SK-N-SH treated with all-trans-retinoic acid at 6 μM for 48 hours (cell line): Measurements from ENCODE around the gene EHD2.
A peak's percentile ranks its signal among the peaks of the same experiment; 100 is the strongest.
"Not testable (repeated sequence)": the region's sequence is repeated elsewhere in the genome, so short reads cannot be mapped to it uniquely, and the experiment has no call there.

Source experiments
- ATAC-seq: fragments of 200-7000 bp; cut with Tn5 transposase; 3 replicates; pipeline ENCODE4 v1.9.1; 2020; ENCODE audit warnings: mild to moderate bottlenecking, moderate library complexity
- BACH2 ChIP-seq: fragments of 250-450 bp; sonication (Bioruptor Pico); IDR thresholded peaks from 2 replicates; pipeline ENCODE4 v1.9.0; 2021; ENCODE audit warnings: mild to moderate bottlenecking, borderline replicate concordance
- CSDC2 ChIP-seq: fragments of 250-450 bp; sonication (Bioruptor Pico); IDR thresholded peaks from 2 replicates; pipeline ENCODE4 v1.5.0; 2020; ENCODE audit warnings: mild to moderate bottlenecking, moderate library complexity
- CSRNP3 ChIP-seq: fragments of 250-450 bp; sonication (Bioruptor Pico); IDR thresholded peaks from 2 replicates; pipeline ENCODE4 v1.5.1; 2021; ENCODE audit warnings: mild to moderate bottlenecking, moderate library complexity
- ESRRG ChIP-seq: fragments of 250-450 bp; sonication (Bioruptor Pico); IDR thresholded peaks from 2 replicates; pipeline ENCODE4 v1.6.1; 2021; ENCODE audit warnings: mild to moderate bottlenecking
- GLIS3 ChIP-seq: fragments of 250-450 bp; sonication (Bioruptor Pico); IDR thresholded peaks from 2 replicates; pipeline ENCODE4 v1.5.0; 2020; ENCODE audit warnings: mild to moderate bottlenecking, moderate library complexity
- ISL1 ChIP-seq: fragments of 250-450 bp; sonication (Bioruptor Pico); IDR thresholded peaks from 2 replicates; pipeline ENCODE4 v2.1.2; 2022; ENCODE audit warnings: mild to moderate bottlenecking, moderate library complexity
- OSR1 ChIP-seq: fragments of 250-450 bp; sonication (Bioruptor Pico); IDR thresholded peaks from 2 replicates; pipeline ENCODE4 v1.8.0; 2022; ENCODE audit warnings: moderate library complexity, mild to moderate bottlenecking, inconsistent platforms
- POU6F1 ChIP-seq: fragments of 250-450 bp; sonication (Bioruptor Pico); IDR thresholded peaks from 2 replicates; pipeline ENCODE4 v1.8.0; 2021; ENCODE audit warnings: low read depth, mild to moderate bottlenecking, moderate library complexity, borderline replicate concordance
- PPARA ChIP-seq: fragments of 250-450 bp; sonication (Bioruptor Pico); IDR thresholded peaks from 2 replicates; pipeline ENCODE4 v1.5.0; 2020; ENCODE audit warnings: mild to moderate bottlenecking, borderline replicate concordance
- TCF4 ChIP-seq: fragments of 250-450 bp; sonication (Bioruptor Pico); IDR thresholded peaks from 2 replicates; pipeline ENCODE4 v1.8.0; 2021; ENCODE audit warnings: mild to moderate bottlenecking, moderate library complexity, borderline replicate concordance
- TOX ChIP-seq: fragments of 250-450 bp; sonication (Bioruptor Pico); IDR thresholded peaks from 2 replicates; pipeline ENCODE4 v1.8.0; 2021; ENCODE audit warnings: mild to moderate bottlenecking, moderate library complexity, borderline replicate concordance
- TSHZ2 ChIP-seq: fragments of 250-450 bp; sonication (Bioruptor Pico); IDR thresholded peaks from 2 replicates; pipeline ENCODE4 v1.5.0; 2020; ENCODE audit warnings: mild to moderate bottlenecking, moderate library complexity
- ZC3H10 ChIP-seq: fragments of 250-450 bp; sonication (Bioruptor Pico); IDR thresholded peaks from 2 replicates; pipeline ENCODE4 v1.5.1; 2021; ENCODE audit warnings: mild to moderate bottlenecking, moderate library complexity
- ZFP3 ChIP-seq: fragments of 250-450 bp; sonication (Bioruptor Pico); IDR thresholded peaks from 2 replicates; pipeline ENCODE4 v1.5.0; 2020; ENCODE audit warnings: mild to moderate bottlenecking, moderate library complexity
- ZFP30 ChIP-seq: fragments of 450-650 bp; formaldehyde crosslinking; IDR thresholded peaks from 2 replicates; pipeline ENCODE4 v1.5.0; 2022; ENCODE audit warnings: mild to moderate bottlenecking, moderate library complexity
- ZNF565 ChIP-seq: fragments of 450-650 bp; formaldehyde crosslinking; conservative IDR thresholded peaks from 2 replicates; pipeline ENCODE4 v1.5.0; 2020; ENCODE audit warnings: low read depth, mild to moderate bottlenecking, moderate library complexity
- ZNF70 ChIP-seq: fragments of 450-650 bp; formaldehyde crosslinking; IDR thresholded peaks from 2 replicates; pipeline ENCODE4 v1.5.0; 2020; ENCODE audit warnings: mild to moderate bottlenecking, moderate library complexity
- ZNF8 ChIP-seq: fragments of 450-650 bp; formaldehyde crosslinking; IDR thresholded peaks from 2 replicates; pipeline ENCODE4 v1.5.0; 2020; ENCODE audit warnings: mild to moderate bottlenecking, moderate library complexity
- TF ChIP-seq, protein P1 (sequence below): fragments of 250-450 bp; sonication (Bioruptor Pico); IDR thresholded peaks from 2 replicates; pipeline ENCODE4 v1.8.0; 2020; ENCODE audit warnings: mild to moderate bottlenecking, moderate library complexity, borderline replicate concordance

The EHD2 gene

DNA sequence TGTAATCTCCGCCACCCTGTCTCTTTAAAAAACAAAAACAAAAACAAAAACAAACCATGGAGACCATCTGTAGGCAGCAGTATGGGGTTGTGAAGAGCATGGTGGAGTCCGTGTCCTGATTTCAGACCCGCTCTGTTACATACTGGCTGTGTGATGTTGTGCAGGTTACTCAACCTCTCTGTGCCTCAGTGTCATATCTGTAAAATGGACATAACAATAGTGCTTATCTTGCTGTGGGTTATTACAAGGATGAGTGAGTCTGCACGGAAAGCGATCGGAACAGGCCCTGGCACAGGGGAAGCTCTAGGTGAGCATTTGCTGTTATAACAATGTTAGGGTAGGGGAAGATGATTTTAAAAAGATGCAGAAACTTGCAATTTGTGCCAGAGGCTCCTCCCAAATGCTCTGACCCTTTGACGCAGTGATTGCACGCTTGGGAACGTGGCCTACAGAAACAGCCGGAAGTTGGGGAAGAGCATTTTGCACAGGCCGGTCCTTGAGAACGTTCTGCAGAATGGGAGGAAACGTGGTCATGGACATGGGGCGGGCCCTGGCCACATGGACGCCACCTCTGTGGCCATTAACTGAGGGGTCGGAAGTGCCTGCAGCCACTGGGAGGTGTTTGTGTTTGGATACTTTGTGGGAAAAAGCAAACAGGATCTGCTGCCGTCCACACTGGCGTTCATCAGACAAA lies 49.5 kb downstream of the EHD2 start (continued):
- no peak for TF ChIP-seq POU6F1 (CRISPR knock-in tag)
- TF ChIP-seq PPARA (CRISPR knock-in tag) = no peak
- TF ChIP-seq ZNF565 (CRISPR knock-in tag) = no peak
- TF ChIP-seq CSRNP3 (CRISPR knock-in tag) = no peak
- TF ChIP-seq ZNF70 = no peak
- no peak for TF ChIP-seq TOX (CRISPR knock-in tag)

- not testable (repeated sequence) for ATAC-seq
Measured at GRCh38 chr19:47764705-47765104, 51.5 kb downstream of the EHD2 start.

DNA sequence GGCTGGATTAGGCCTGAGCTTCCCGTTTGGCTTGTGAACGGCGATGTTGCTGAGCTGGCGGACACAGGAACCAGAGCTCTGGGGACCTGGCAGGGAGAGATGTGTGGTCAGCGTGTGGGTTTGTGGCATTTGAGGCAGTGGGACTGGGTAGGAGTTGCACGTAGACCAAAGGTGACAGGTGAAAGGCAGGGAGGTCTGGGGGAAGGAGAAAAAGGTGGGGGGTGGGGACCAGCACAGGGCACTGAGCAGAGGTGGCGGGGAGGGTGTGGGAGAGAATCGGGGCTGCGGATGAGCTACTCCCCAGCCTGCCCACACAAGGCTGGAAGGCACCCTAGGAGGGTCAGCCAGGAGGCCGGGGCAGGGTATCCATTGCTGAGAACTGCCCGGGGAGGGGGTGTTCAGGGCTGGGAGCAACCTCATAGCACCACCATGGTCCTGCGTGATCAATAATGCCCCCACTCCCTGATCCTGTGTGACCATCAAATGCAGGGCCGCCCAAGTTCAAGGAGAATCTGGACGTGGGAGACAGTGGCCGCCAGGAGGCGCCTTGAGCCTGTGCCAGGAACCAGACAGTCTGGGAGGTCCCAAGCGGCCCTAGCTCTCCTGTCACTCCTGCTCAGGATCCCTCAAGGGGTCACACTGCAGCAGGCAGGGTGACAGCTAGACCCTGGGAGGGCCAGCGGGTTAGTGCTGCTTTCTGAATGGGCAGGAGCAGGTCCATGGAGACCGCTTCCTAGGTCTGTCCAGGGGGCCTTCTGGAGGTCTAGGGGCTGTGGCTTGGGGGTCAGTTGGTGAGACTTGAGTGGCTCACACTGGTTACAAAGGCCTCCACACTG lies 52.5 kb downstream of the EHD2 start:
- peak; percentile 87 for ATAC-seq
- TF ChIP-seq TOX (CRISPR knock-in tag) (no peak), BACH2 (CRISPR knock-in tag) (no peak), PPARA (CRISPR knock-in tag) (no peak), ZNF565 (CRISPR knock-in tag) (no peak), ZFP30 (CRISPR knock-in tag) (no peak), TCF4 (no peak)

DNA sequence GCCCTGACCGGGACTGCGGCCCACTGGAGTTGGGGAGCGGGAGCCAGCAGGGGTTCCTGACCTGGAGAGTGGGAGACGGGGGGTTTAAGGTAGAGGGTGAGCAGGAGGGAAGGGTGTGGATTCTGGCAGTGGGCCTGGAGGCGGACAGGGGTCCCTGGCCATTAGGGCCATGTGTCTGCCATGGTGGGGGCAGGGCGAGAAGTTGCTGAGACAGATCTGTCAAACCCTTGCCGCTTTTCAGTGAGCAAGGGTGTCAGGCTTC lies 53.1 kb downstream of the EHD2 start:
- ATAC-seq = no peak
- TF ChIP-seq, protein P1, sequence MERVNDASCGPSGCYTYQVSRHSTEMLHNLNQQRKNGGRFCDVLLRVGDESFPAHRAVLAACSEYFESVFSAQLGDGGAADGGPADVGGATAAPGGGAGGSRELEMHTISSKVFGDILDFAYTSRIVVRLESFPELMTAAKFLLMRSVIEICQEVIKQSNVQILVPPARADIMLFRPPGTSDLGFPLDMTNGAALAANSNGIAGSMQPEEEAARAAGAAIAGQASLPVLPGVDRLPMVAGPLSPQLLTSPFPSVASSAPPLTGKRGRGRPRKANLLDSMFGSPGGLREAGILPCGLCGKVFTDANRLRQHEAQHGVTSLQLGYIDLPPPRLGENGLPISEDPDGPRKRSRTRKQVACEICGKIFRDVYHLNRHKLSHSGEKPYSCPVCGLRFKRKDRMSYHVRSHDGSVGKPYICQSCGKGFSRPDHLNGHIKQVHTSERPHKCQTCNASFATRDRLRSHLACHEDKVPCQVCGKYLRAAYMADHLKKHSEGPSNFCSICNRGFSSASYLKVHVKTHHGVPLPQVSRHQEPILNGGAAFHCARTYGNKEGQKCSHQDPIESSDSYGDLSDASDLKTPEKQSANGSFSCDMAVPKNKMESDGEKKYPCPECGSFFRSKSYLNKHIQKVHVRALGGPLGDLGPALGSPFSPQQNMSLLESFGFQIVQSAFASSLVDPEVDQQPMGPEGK (CRISPR knock-in tag) = no peak
- no peak for TF ChIP-seq OSR1 (CRISPR knock-in tag)
- TF ChIP-seq ZNF565 (CRISPR knock-in tag) = no peak
- no peak for TF ChIP-seq ZFP30 (CRISPR knock-in tag)
- no peak for TF ChIP-seq TCF4
- TF ChIP-seq CSDC2 (CRISPR knock-in tag) = no peak

DNA sequence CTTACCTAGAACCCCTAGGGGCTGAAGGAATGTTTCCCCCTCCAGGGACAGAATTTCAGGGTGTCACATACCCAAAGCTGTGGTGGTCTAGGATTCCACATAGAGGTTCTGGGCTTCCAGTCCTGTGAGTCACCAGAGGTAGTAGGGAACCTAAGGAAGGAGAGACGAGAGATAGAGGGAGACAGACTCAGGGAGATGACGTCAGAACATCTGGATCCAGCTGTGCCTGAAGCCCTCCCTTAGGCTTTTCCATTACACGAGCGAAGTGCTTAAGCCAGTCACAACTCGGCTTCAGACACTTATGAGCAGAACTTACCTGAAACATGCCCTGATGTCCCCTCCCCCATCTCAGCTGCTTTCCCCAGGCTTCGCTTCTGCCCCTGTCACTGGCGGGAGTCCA lies 53.4 kb downstream of the EHD2 start:
- no peak for ATAC-seq
- TF ChIP-seq CSRNP3 (CRISPR knock-in tag) (no peak), POU6F1 (CRISPR knock-in tag) (no peak), ZNF565 (CRISPR knock-in tag) (no peak), TSHZ2 (CRISPR knock-in tag) (no peak), ZC3H10 (CRISPR knock-in tag) (no peak), GLIS3 (CRISPR knock-in tag) (no peak), OSR1 (CRISPR knock-in tag) (no peak), PPARA (CRISPR knock-in tag) (no peak), ZFP3 (no peak), ISL1 (CRISPR knock-in tag) (no peak), ESRRG (CRISPR knock-in tag) (no peak), ZNF8 (CRISPR knock-in tag) (no peak), TCF4 (no peak)
- TF ChIP-seq, protein P1 (CRISPR knock-in tag) = no peak
